A549 treated with dexamethasone at 1 μM for 4 hours (cell line): ENCODE results near the gene PACSIN3. TPM values are rescaled to one million over a fixed set of nuclear protein-coding genes. Genes with fewer than 3 reads are reported as not detected.

Experiments
- total RNA-seq: library from RNA; stranded (reverse); fragments of 200-300 nt; extraction: Qiagen RNA extraction; gene quantifications from 5 replicates; pipeline ENCODE4 v1.2.3, GENCODE V29; 2022

The PACSIN3 gene
- total RNA-seq: 20.9 to 27.3 TPM (median 24.2 TPM) in 5 replicates

DNA sequence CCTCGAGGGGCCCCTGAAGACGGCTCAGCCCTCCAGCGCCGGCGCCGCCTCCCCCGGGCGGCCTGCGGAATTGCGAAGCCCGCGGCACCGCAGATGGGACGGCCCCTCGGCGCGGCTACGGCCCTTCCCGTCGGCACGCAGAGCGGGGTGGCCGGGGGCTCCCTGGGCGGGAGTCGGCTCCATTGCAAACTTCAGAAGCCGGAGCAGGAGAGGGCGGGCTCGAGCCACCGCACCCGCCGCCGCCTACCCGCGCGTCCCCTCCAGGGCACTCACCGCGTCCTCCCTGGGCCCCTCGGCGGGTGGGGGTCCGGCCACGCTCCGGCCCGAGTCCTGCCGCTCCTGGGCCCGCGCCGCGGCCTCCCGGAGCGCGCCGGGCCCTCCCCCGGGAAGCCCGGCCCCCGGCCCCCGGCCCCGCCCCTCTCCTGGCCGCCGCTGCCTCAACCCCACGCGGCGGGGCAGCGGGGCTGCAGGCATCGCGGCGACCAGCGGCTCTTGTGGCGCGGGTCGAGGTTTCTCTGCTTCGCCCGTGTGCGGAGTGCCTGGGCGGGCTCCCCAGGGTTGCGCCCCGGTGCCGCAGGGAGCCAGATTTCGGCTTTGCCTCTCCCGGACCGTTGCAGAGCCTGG, at the start of gene PACSIN3:
Gene PACSIN3, minus strand, starts transcription at position 359 of the 624 bp plus-strand sequence. CDS start 3,707 bp downstream, outside the sequence.

DNA sequence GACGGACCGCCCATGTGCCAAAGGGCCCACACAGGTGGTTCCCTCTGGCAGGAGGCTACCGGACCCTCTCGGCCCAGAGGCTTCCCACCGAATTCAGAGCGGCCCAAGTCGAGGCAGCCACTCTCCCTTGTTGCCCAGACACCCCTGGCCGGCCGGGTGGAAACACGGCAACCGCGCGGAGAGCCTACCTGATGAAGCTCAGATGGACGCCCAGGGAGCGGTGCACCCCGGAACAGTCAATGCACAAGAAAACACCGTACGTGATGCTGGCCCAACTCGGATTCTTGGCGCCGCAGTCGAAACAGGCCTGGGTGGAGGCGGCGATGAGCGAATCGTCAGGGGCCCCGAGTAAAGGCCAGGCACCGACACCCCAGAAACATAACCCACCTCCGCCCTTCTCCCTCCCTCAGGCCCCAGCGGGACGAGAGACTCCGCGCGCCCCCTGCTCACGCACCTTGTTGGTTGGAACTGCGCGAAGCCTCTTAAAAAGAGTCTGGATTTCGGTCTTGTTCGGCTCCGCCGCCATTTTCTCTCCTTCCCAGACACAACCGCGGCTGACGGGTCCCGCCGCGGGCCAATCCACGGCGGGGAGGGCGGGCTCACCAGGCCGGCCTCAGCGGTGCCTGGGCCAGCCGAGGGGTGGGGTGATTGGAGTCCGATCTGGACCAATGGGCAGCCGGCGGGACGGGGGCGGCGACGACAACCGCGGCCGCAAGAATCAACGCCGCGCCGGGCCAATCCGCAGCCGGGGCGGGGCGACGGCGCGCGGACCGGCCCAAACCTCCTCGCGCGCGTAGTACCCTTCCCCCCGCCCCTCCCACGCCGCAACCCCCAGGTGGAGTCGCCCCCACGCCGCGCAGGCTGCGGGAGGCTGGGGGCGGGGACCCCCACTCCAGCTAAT, 9.7 kb downstream of the PACSIN3 start, which contains the start of gene ARFGAP2:
Gene ARFGAP2, minus strand, starts transcription at position 552 of the 901 bp plus-strand sequence. Its CDS starts 26 bp downstream, at position 526.

Other genes with a start within 250 kb of the PACSIN3 start
- 24.8 to 32.4 TPM (median 29.9 TPM) in 5 replicates for gene CSTPP1, start 249.7 kb downstream of the PACSIN3 start, total RNA-seq
- gene ARFGAP2, start 9.6 kb downstream of the PACSIN3 start, total RNA-seq: 26.4 to 29.9 TPM (median 27.8 TPM) in 5 replicates
- gene DDB2, start 28.5 kb upstream of the PACSIN3 start, total RNA-seq: 69.1 to 82.1 TPM (median 75.9 TPM) in 5 replicates
- 20.9 to 25.0 TPM (median 22.3 TPM) in 5 replicates for gene ACP2, start 62.4 kb upstream of the PACSIN3 start, total RNA-seq
- 9.0 to 11.8 TPM (median 9.6 TPM) in 5 replicates for gene NR1H3, start 71.6 kb upstream of the PACSIN3 start, total RNA-seq
- gene MADD, start 83.7 kb upstream of the PACSIN3 start, total RNA-seq: 15.7 to 21.2 TPM (median 20.2 TPM) in 5 replicates
- 0.05 to 0.08 TPM (median 0.07 TPM) in 5 replicates for gene MYBPC3, start 166.3 kb upstream of the PACSIN3 start, total RNA-seq
- gene SPI1, start 192.1 kb upstream of the PACSIN3 start, total RNA-seq: 0.19 to 0.21 TPM in 2 of 5 replicates, not detected in the others
- 39.8 to 57.0 TPM (median 45.8 TPM) in 5 replicates for gene SLC39A13, start 222.2 kb upstream of the PACSIN3 start, total RNA-seq
- gene PSMC3, start 240.0 kb upstream of the PACSIN3 start, total RNA-seq: 178 to 243 TPM (median 193 TPM) in 5 replicates